H9 (cell line): Measurements from ENCODE around the gene ADAMTS2. TPM values are rescaled to one million over a fixed set of nuclear protein-coding genes. Genes with fewer than 3 reads are reported as not detected.

ENCODE experiments used
- DNase-seq: peaks from one replicate; pipeline ENCODE4 v3.0.0-alpha.2; 2017
- H2AFZ ChIP-seq: one replicate; pipeline ENCODE4 v1.6.1; 2013; ENCODE audit warnings: mild to moderate bottlenecking, low read length, control low read depth, moderate library complexity
- H2AK5ac ChIP-seq: 2 replicates; pipeline ENCODE4 v1.6.1; 2013; ENCODE audit warnings: low read length, control low read depth, mixed read lengths; ENCODE audit not compliant: insufficient read length
- H2BK120ac ChIP-seq: one replicate; pipeline ENCODE4 v1.6.1; 2013; ENCODE audit warnings: low read depth, mild to moderate bottlenecking, low read length, control low read depth, inconsistent platforms; ENCODE audit not compliant: poor library complexity, severe bottlenecking
- H2BK12ac ChIP-seq: 2 replicates; pipeline ENCODE4 v1.6.1; 2013; ENCODE audit warnings: low read length, control low read depth, mixed read lengths, low read depth; ENCODE audit not compliant: insufficient read length
- H2BK15ac ChIP-seq: 2 replicates; pipeline ENCODE4 v1.6.1; 2013; ENCODE audit warnings: low read depth, low read length, control low read depth
- H2BK20ac ChIP-seq: one replicate; pipeline ENCODE4 v1.6.1; 2013; ENCODE audit warnings: low read depth, mild to moderate bottlenecking, low read length, control low read depth, inconsistent platforms; ENCODE audit not compliant: poor library complexity, severe bottlenecking
- H2BK5ac ChIP-seq: 2 replicates; pipeline ENCODE4 v1.6.1; 2013; ENCODE audit warnings: low read length, control low read depth, mixed read lengths; ENCODE audit not compliant: insufficient read length
- H3K14ac ChIP-seq: 2 replicates; pipeline ENCODE4 v1.6.1; 2013; ENCODE audit warnings: low read length, control low read depth; ENCODE audit not compliant: insufficient read depth
- H3K18ac ChIP-seq: 2 replicates; pipeline ENCODE4 v1.6.1; 2013; ENCODE audit warnings: low read depth, mild to moderate bottlenecking, mixed read lengths, low read length, control low read depth; ENCODE audit not compliant: insufficient read length
- H3K23ac ChIP-seq: 2 replicates; pipeline ENCODE4 v1.6.1; 2013; ENCODE audit warnings: low read length, control low read depth, mixed read lengths, low read depth; ENCODE audit not compliant: insufficient read length
- H3K23me2 ChIP-seq: 2 replicates; pipeline ENCODE4 v1.6.1; 2013; ENCODE audit warnings: low read depth, mild to moderate bottlenecking, mixed read lengths, low read length, control low read depth; ENCODE audit not compliant: insufficient read length, poor library complexity, severe bottlenecking
- H3K27ac ChIP-seq: 2 replicates; pipeline ENCODE4 v1.5.1; 2013; ENCODE audit warnings: low read length, control low read depth, mixed read lengths, low read depth; ENCODE audit not compliant: insufficient read length
- H3K27me3 ChIP-seq: 2 replicates; pipeline ENCODE4 v1.6.1; 2013; ENCODE audit warnings: low read length, control low read depth, inconsistent platforms; ENCODE audit not compliant: insufficient read depth
- H3K4ac ChIP-seq: 2 replicates; pipeline ENCODE4 v1.6.1; 2013; ENCODE audit warnings: low read depth, mild to moderate bottlenecking, control low read depth, inconsistent platforms, low read length, moderate library complexity
- H3K4me1 ChIP-seq: 2 replicates; pipeline ENCODE4 v1.6.1; 2013; ENCODE audit warnings: low read length, control low read depth, inconsistent platforms; ENCODE audit not compliant: insufficient read depth
- H3K4me2 ChIP-seq: 2 replicates; pipeline ENCODE4 v1.6.1; 2013; ENCODE audit warnings: low read length, control low read depth, mixed read lengths; ENCODE audit not compliant: insufficient read length, insufficient read depth
- H3K56ac ChIP-seq: 2 replicates; pipeline ENCODE4 v1.6.1; 2013; ENCODE audit warnings: low read depth, mild to moderate bottlenecking, mixed read lengths, low read length, control low read depth; ENCODE audit not compliant: insufficient read length
- H3K79me1 ChIP-seq: 2 replicates; pipeline ENCODE4 v1.6.1; 2013; ENCODE audit warnings: low read depth, mild to moderate bottlenecking, moderate library complexity, low read length, control low read depth, inconsistent platforms; ENCODE audit not compliant: insufficient read depth, poor library complexity, severe bottlenecking
- H3K79me2 ChIP-seq: 2 replicates; pipeline ENCODE4 v1.6.1; 2013; ENCODE audit warnings: low read length, control low read depth, inconsistent platforms; ENCODE audit not compliant: insufficient read depth
- H3K9ac ChIP-seq: 2 replicates; pipeline ENCODE4 v1.6.1; 2013; ENCODE audit warnings: low read length, control low read depth, mixed read lengths; ENCODE audit not compliant: insufficient read length; ENCODE audit errors: extremely low read depth
- H3K9me3 ChIP-seq: one replicate; pipeline ENCODE4 v1.6.1; 2013; ENCODE audit warnings: low read depth, low read length, inconsistent platforms; ENCODE audit not compliant: control insufficient read depth
- H3T11ph ChIP-seq: one replicate; pipeline ENCODE4 v1.6.1; 2013; ENCODE audit warnings: mild to moderate bottlenecking, low read length, control low read depth, inconsistent platforms
- H4K20me1 ChIP-seq: one replicate; pipeline ENCODE4 v1.6.1; 2013; ENCODE audit not compliant: control insufficient read depth, insufficient read length, insufficient read depth
- H4K5ac ChIP-seq: 2 replicates; pipeline ENCODE4 v1.6.1; 2013; ENCODE audit warnings: low read depth, mild to moderate bottlenecking, mixed read lengths, low read length, control low read depth; ENCODE audit not compliant: insufficient read length
- H4K8ac ChIP-seq: replicated peaks from 2 replicates; pipeline ENCODE4 v1.6.1; 2013; ENCODE audit warnings: low read length, control low read depth, mixed read lengths, low read depth; ENCODE audit not compliant: insufficient read length
- H4K91ac ChIP-seq: 2 replicates; pipeline ENCODE4 v1.6.1; 2013; ENCODE audit warnings: low read depth, mild to moderate bottlenecking, moderate library complexity, mixed read lengths, low read length, control low read depth; ENCODE audit not compliant: insufficient read length
- H3K27ac Mint-ChIP-seq, 3 experiments: 2 replicates in 2 of 3; 3 replicates in 1 of 3; pipeline ENCODE4 v1.8.0; 2020 to 2021; ENCODE audit warnings: mixed read lengths in 3 of 3, mild to moderate bottlenecking in 1 of 3, moderate library complexity in 1 of 3
- H3K27me3 Mint-ChIP-seq: 2 replicates; pipeline ENCODE4 v1.8.0; 2021; ENCODE audit warnings: low read depth, mild to moderate bottlenecking, moderate library complexity, mixed read lengths
- H3K36me3 Mint-ChIP-seq, 3 experiments: 2 replicates in 2 of 3; 3 replicates in 1 of 3; pipeline ENCODE4 v1.8.0; 2020 to 2021; ENCODE audit warnings: low read depth in 3 of 3, mixed read lengths in 3 of 3; ENCODE audit not compliant: insufficient read depth in 1 of 3
- H3K4me1 Mint-ChIP-seq, 2 experiments: 2 replicates each; pipeline ENCODE4 v1.8.0; 2020; ENCODE audit warnings: mixed read lengths in 2 of 2
- H3K4me3 Mint-ChIP-seq, 2 experiments: 2 replicates in 1 of 2; 3 replicates in 1 of 2; pipeline ENCODE4 v1.8.0; 2020 to 2021; ENCODE audit warnings: mild to moderate bottlenecking in 2 of 2, mixed read lengths in 2 of 2, moderate library complexity in 1 of 2
- H3K9me3 Mint-ChIP-seq, 2 experiments: 2 replicates in 1 of 2; 3 replicates in 1 of 2; pipeline ENCODE4 v1.8.0; 2020; ENCODE audit warnings: mild to moderate bottlenecking in 2 of 2, mixed read lengths in 2 of 2, moderate library complexity in 1 of 2
- CTCF ChIP-seq: fragments of 200-600 bp; sonication (generic); conservative IDR thresholded peaks from 3 replicates; pipeline ENCODE4 v1.8.0; 2021; ENCODE audit warnings: antibody characterized with exemption, mild to moderate bottlenecking
- WGBS: extraction: QIAGEN DNeasy Blood & Tissue Kit; methylation state at CpG from one replicate; pipeline ENCODE4 v1.1.7; 2013; ENCODE audit warnings: missing lambda C conversion rate, low lambda C conversion rate, mixed read lengths; ENCODE audit not compliant: insufficient read length; ENCODE audit errors: extremely low coverage; 5-methylcytosine and 5-hydroxymethylcytosine counted together
- total RNA-seq: library from RNA; stranded (reverse); gene quantifications from 2 replicates; pipeline ENCODE4 v1.2.1, GENCODE V29; 2021

ADAMTS2 gene
- total RNA-seq, 1 experiment from 2014 or later, result 5.4 TPM

DNA sequence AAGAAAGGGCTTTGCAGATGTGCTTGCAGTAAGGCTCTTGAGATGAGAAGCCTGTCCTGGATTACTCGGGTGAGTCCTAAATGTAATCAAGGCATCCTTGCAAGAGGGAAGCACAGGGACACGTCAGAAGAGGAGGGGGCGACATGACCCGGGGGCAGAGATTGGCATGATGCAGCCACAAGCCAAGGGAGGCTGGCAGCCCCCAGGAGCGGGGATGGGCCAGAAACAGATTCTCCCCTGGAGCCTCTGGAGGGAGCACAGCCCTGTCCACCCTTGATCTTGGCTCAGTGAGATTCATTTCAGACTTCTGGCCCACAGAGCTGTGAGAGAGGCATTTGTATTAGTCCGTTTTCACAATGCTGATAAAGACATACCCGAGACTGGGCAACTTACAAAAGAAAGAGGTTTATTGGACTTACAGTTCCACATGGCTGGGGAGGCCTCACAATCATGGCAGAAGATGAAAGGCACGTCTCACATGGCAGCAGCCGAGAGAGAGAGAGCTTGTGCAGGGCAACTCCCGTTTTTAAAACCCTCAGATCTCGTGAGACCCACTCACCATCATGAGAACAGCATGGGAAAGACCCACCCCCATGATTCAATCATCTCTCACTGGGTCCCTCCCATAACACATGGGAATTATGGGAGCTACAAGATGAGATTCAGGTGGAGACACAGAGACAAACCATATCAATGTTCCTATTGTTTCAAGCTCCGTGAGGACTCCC lies 76.1 kb downstream of the ADAMTS2 start:
- Histone ChIP-seq H3K56ac (no peak overlapping the region), H3K27ac (no peak overlapping the region), H3K4ac (no peak overlapping the region), H2BK15ac (no peak overlapping the region), H3K79me2 (no peaks in the 10 kb centered on the region), H3K79me1 (no peaks in the 10 kb centered on the region), H2BK20ac (no peak overlapping the region), H3K9me3 (no peaks in the 10 kb centered on the region), H2BK120ac (no peak overlapping the region), H4K5ac (no peak overlapping the region), H2AFZ (no peak overlapping the region), H2AK5ac (no peak overlapping the region), H4K20me1 (no peaks in the 10 kb centered on the region), H4K8ac (no peak overlapping the region), H2BK5ac (no peak overlapping the region), H3K4me1 (no peaks in the 10 kb centered on the region), H3K27me3 (no peaks in the 10 kb centered on the region), H3K23ac (no peak overlapping the region), H3K18ac (no peak overlapping the region), H3K14ac (no peak overlapping the region), H3K23me2 (no peaks in the 10 kb centered on the region), H4K91ac (no peak overlapping the region), H3K4me2 (no peak overlapping the region), H2BK12ac (no peak overlapping the region), H3T11ph (no peak overlapping the region), H3K9ac (no peak overlapping the region)
- H3K9me3 Mint-ChIP-seq, result no peaks in the 10 kb centered on the region
- no peaks in the 10 kb centered on the region for H3K36me3 Mint-ChIP-seq
- DNase-seq, result peak; percentile 15
- no CpG with 5 or more reads among the region's 12 CpGs for WGBS
- no peaks in the 10 kb centered on the region; the same call in 1 of the 2 replicates for H3K27me3 Mint-ChIP-seq
- no peak overlapping the region; a peak in 2 of 7 replicates for H3K27ac Mint-ChIP-seq
- no peak for TF ChIP-seq CTCF
- H3K4me1 Mint-ChIP-seq, result peaks cover 15 to 28% of the 10 kb centered on the region in 2 experiments
- H3K4me3 Mint-ChIP-seq, result no peak overlapping the region
